Hepatocyte (in vitro differentiated cells): ENCODE results near the gene ZC3H7A.

Experiments used
- CTCF ChIP-seq: fragments of 200-600 bp; sonication (generic); IDR thresholded peaks from 2 replicates; pipeline ENCODE4 v1.5.1; 2016; ENCODE audit warnings: antibody characterized with exemption, mild to moderate bottlenecking; ENCODE audit not compliant: poor library complexity
- EZH2 ChIP-seq: fragments of 200-600 bp; sonication (generic); IDR thresholded peaks from 2 replicates; pipeline ENCODE4 v1.6.1; 2016; ENCODE audit warnings: antibody characterized with exemption, mild to moderate bottlenecking, borderline replicate concordance
- EZH2phosphoT487 ChIP-seq: fragments of 200-600 bp; sonication (generic); IDR thresholded peaks from one replicate; pipeline ENCODE4 v1.6.1; 2018; ENCODE audit warnings: antibody characterized with exemption, mild to moderate bottlenecking, low read depth, moderate library complexity; ENCODE audit not compliant: unreplicated experiment, severe bottlenecking

GRCh38 chr16:11762431-11762830 lies 34.6 kb downstream of the ZC3H7A start:
- TF ChIP-seq CTCF = no peak
- no peak for TF ChIP-seq EZH2
- TF ChIP-seq EZH2phosphoT487 = no peak
